Astrocyte (in vitro differentiated cells and primary cell): Measurements from ENCODE around the gene CARD19. TPM values are rescaled to one million over a fixed set of nuclear protein-coding genes. Genes with fewer than 3 reads are reported as not detected.

Experiments used
- DNase-seq: peaks from one replicate; pipeline ENCODE4 v3.0.0-alpha.2; 2010; ENCODE audit warnings: low read depth
- FAIRE-seq: peaks from 2 replicates; lab custom pipeline; 2011; peaks lifted over from hg19 to GRCh38; lab: Jason Lieb, UNC
- H2AFZ ChIP-seq: 2 replicates; pipeline ENCODE4 v1.6.0; 2012; ENCODE audit warnings: low read depth, low read length, inconsistent platforms
- H3K27ac ChIP-seq: 2 replicates; pipeline ENCODE4 v1.5.1; 2011; ENCODE audit warnings: low read depth, low read length, inconsistent platforms
- H3K27me3 ChIP-seq: 2 replicates; pipeline ENCODE4 v1.6.0; 2011; ENCODE audit warnings: low read length, inconsistent platforms; ENCODE audit not compliant: insufficient read depth
- H3K36me3 ChIP-seq: 2 replicates; pipeline ENCODE4 v1.5.1; 2011; ENCODE audit warnings: low read length, inconsistent platforms; ENCODE audit not compliant: insufficient read depth
- H3K4me1 ChIP-seq: 2 replicates; pipeline ENCODE4 v1.5.1; 2011; ENCODE audit warnings: low read length, inconsistent platforms; ENCODE audit not compliant: insufficient read depth
- H3K4me2 ChIP-seq: 2 replicates; pipeline ENCODE4 v1.6.0; 2012; ENCODE audit warnings: low read length, inconsistent platforms
- H3K4me3 ChIP-seq: 2 replicates; pipeline ENCODE4 v1.5.1; 2011; ENCODE audit warnings: low read depth, mild to moderate bottlenecking, low read length, inconsistent platforms; ENCODE audit not compliant: insufficient read depth
- H3K79me2 ChIP-seq: 2 replicates; pipeline ENCODE4 v1.6.0; 2012; ENCODE audit warnings: mild to moderate bottlenecking, low read length, inconsistent platforms; ENCODE audit not compliant: insufficient read depth
- H3K9ac ChIP-seq: 2 replicates; pipeline ENCODE4 v1.6.0; 2012; ENCODE audit warnings: mild to moderate bottlenecking, low read length, inconsistent platforms
- H3K9me3 ChIP-seq: 2 replicates; pipeline ENCODE4 v1.5.1; 2012; ENCODE audit warnings: low read depth, mild to moderate bottlenecking, low read length, inconsistent platforms; ENCODE audit not compliant: insufficient read depth
- H4K20me1 ChIP-seq: 2 replicates; pipeline ENCODE4 v1.6.0; 2012; ENCODE audit warnings: low read length, inconsistent platforms; ENCODE audit not compliant: insufficient read depth
- H3K27ac Mint-ChIP-seq: one replicate; pipeline ENCODE4 v1.8.0; 2021; ENCODE audit warnings: mild to moderate bottlenecking, mixed read lengths; ENCODE audit not compliant: unreplicated experiment
- H3K27me3 Mint-ChIP-seq: one replicate; pipeline ENCODE4 v1.8.0; 2021; ENCODE audit warnings: low read depth, mixed read lengths; ENCODE audit not compliant: unreplicated experiment
- H3K36me3 Mint-ChIP-seq: one replicate; pipeline ENCODE4 v1.8.0; 2021; ENCODE audit warnings: low read depth, mixed read lengths; ENCODE audit not compliant: unreplicated experiment
- H3K4me1 Mint-ChIP-seq: one replicate; pipeline ENCODE4 v1.8.0; 2021; ENCODE audit warnings: low read depth, mixed read lengths; ENCODE audit not compliant: unreplicated experiment
- H3K4me3 Mint-ChIP-seq: one replicate; pipeline ENCODE4 v1.8.0; 2021; ENCODE audit warnings: mild to moderate bottlenecking, moderate library complexity, mixed read lengths; ENCODE audit not compliant: unreplicated experiment
- H3K9me3 Mint-ChIP-seq: one replicate; pipeline ENCODE4 v1.8.0; 2021; ENCODE audit warnings: mild to moderate bottlenecking, mixed read lengths; ENCODE audit not compliant: unreplicated experiment
- EZH2 ChIP-seq: IDR thresholded peaks from 2 replicates; pipeline ENCODE4 v1.6.1; 2012; ENCODE audit warnings: mild to moderate bottlenecking, low read length, inconsistent platforms; ENCODE audit not compliant: insufficient read depth
- total RNA-seq: library from RNA; stranded (reverse); gene quantifications from 2 replicates; pipeline ENCODE4 v1.2.1, GENCODE V29; 2021
- TF ChIP-seq, protein P1 (sequence below): IDR thresholded peaks from 2 replicates; pipeline ENCODE4 v1.5.1; 2011; ENCODE audit warnings: low read depth, mild to moderate bottlenecking, inconsistent platforms, low read length, moderate library complexity; ENCODE audit not compliant: insufficient read depth

Gene CARD19
- total RNA-seq, 1 donor from 2014 or later = 36.3 TPM

DNA sequence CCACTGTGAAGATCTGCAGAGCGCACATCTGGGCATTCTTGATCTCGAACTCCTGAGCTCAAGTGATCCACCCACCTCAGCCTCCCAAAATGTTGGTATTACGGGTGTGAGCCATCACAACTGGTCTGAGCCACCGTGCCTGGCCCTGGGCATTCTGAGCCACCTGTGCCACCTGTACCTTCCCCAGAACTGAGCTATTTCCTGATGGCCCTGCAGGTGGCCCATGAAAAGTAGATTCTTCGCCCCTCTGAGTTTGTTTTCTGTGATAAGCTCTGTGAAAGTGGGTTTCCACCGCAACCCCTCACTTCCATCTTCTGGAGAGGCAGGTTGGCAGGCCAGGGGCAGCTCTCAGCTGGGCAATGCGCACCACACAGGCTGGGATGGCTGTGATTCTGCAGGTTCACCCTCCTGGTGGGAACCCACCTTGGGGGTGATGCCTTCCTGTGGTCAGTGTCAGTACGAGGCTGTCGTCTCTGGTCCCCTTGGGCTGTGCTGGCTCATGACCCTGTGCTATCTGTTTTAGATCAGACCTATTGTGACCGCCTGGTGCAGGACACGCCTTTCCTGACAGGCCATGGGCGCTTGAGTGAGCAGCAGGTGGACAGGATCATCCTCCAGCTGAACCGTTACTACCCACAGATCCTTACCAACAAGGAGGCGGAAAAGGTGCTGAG, 11.3 kb downstream of the CARD19 start:
- Histone ChIP-seq H2AFZ (no peak overlapping the region), H4K20me1 (peaks cover 72% of the 10 kb centered on the region), H3K27ac (no peak overlapping the region), H3K36me3 (no peaks in the 10 kb centered on the region), H3K4me2 (no peak overlapping the region), H3K4me1 (peaks cover 8% of the 10 kb centered on the region), H3K27me3 (no peaks in the 10 kb centered on the region), H3K79me2 (peaks cover 50% of the 10 kb centered on the region), H3K4me3 (no peak overlapping the region), H3K9me3 (no peaks in the 10 kb centered on the region), H3K9ac (no peak overlapping the region)
- H3K36me3 Mint-ChIP-seq = peaks cover 17% of the 10 kb centered on the region
- DNase-seq (no peak), FAIRE-seq (no peak)
- no peak overlapping the region for H3K27ac Mint-ChIP-seq
- H3K27me3 Mint-ChIP-seq = no peaks in the 10 kb centered on the region
- H3K4me3 Mint-ChIP-seq = no peak overlapping the region
- no peaks in the 10 kb centered on the region for H3K4me1 Mint-ChIP-seq
- no peaks in the 10 kb centered on the region for H3K9me3 Mint-ChIP-seq
- TF ChIP-seq, protein P1, sequence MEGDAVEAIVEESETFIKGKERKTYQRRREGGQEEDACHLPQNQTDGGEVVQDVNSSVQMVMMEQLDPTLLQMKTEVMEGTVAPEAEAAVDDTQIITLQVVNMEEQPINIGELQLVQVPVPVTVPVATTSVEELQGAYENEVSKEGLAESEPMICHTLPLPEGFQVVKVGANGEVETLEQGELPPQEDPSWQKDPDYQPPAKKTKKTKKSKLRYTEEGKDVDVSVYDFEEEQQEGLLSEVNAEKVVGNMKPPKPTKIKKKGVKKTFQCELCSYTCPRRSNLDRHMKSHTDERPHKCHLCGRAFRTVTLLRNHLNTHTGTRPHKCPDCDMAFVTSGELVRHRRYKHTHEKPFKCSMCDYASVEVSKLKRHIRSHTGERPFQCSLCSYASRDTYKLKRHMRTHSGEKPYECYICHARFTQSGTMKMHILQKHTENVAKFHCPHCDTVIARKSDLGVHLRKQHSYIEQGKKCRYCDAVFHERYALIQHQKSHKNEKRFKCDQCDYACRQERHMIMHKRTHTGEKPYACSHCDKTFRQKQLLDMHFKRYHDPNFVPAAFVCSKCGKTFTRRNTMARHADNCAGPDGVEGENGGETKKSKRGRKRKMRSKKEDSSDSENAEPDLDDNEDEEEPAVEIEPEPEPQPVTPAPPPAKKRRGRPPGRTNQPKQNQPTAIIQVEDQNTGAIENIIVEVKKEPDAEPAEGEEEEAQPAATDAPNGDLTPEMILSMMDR = no peak
- no peak for TF ChIP-seq EZH2

DNA sequence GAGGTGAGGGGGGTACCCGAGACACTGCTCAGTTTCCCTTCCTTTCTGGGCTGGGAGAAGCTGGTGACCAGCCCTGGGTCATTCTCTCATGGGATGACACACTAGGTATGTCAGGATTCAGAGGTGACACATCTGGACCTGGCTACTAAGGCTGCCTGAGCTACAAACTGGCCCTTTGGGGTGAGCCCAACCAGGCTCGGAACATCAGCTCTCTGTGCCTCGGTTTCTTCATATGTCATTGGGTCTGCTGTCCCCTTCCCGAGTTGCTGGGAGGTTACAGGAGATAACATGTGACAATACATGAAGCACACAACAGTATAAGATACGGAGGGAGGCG, 11.8 kb downstream of the CARD19 start:
- H3K4me3 Mint-ChIP-seq = no peak overlapping the region
- H2AFZ ChIP-seq = no peak overlapping the region
- no peak overlapping the region for H3K4me2 ChIP-seq
- no peaks in the 10 kb centered on the region for H3K27me3 ChIP-seq
- H3K4me1 Mint-ChIP-seq = no peaks in the 10 kb centered on the region
- H3K9me3 ChIP-seq = no peaks in the 10 kb centered on the region
- no peak overlapping the region for H3K27ac Mint-ChIP-seq
- peaks cover 46% of the 10 kb centered on the region for H3K79me2 ChIP-seq
- H3K4me1 ChIP-seq = peaks cover 8% of the 10 kb centered on the region
- no peak overlapping the region for H3K27ac ChIP-seq
- H3K36me3 ChIP-seq = no peaks in the 10 kb centered on the region
- no peak overlapping the region for H3K9ac ChIP-seq
- H3K27me3 Mint-ChIP-seq = no peaks in the 10 kb centered on the region
- peaks cover 71% of the 10 kb centered on the region for H4K20me1 ChIP-seq
- DNase-seq (no peak), FAIRE-seq (no peak)
- no peak for TF ChIP-seq EZH2
- TF ChIP-seq, protein P1 = no peak
- H3K36me3 Mint-ChIP-seq = peaks cover 17% of the 10 kb centered on the region
- no peaks in the 10 kb centered on the region for H3K9me3 Mint-ChIP-seq
- no peak overlapping the region for H3K4me3 ChIP-seq

DNA sequence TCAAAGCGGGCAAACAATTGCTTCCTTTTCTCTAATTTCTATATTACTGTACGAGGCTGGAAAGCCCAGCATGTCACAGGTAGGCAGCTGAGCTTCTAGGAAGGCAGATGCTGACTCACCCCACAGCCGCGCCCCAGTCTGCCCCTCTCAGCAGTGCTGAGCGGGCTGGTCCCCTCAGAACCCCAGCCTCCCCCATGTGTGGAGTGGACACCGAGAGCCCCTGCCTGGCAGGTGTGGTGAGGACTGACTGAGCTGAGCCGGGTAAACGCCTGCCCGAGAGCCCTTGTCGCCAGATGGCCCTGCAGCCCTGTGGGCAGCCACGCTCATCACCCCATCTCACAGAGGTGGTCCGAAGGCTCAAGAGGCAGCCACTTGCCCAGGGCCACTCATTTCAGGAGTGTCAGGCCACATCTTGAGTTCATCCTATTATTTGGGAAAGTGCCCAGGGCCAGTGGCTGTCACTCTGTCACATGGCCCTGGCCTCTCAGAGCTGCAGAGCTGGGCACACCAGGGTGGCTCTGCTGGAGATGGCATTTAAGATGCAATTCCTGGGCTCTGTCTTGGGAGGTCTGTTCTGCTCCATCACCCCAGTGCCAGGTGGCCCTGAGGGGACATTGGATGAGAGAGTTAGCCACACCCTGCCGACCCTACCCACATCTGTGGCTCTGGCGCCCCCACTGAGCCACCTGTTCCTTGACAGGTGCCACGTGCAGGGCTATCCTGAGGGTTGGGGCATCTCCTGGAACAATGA, 12.4 kb downstream of the CARD19 start:
- Mint-ChIP-seq H3K36me3 (peaks cover 17% of the 10 kb centered on the region), H3K9me3 (no peaks in the 10 kb centered on the region), H3K27ac (no peak overlapping the region), H3K4me3 (no peak overlapping the region), H3K4me1 (no peaks in the 10 kb centered on the region), H3K27me3 (no peaks in the 10 kb centered on the region)
- H2AFZ ChIP-seq = no peak overlapping the region
- H3K9ac ChIP-seq = no peak overlapping the region
- H3K9me3 ChIP-seq = no peaks in the 10 kb centered on the region
- no peak overlapping the region for H3K27ac ChIP-seq
- no peak for DNase-seq
- peaks cover 70% of the 10 kb centered on the region for H4K20me1 ChIP-seq
- TF ChIP-seq, protein P1 = no peak
- no peak for TF ChIP-seq EZH2
- H3K79me2 ChIP-seq = peaks cover 39% of the 10 kb centered on the region
- H3K4me3 ChIP-seq = no peak overlapping the region
- H3K4me2 ChIP-seq = no peak overlapping the region
- H3K36me3 ChIP-seq = peaks cover under 1% of the 10 kb centered on the region
- no peak for FAIRE-seq
- H3K27me3 ChIP-seq = no peaks in the 10 kb centered on the region
- peaks cover 8% of the 10 kb centered on the region for H3K4me1 ChIP-seq
